ENCODE data around the gene USP14.

The USP14 gene

GRCh38 chr18:159933-160332, 1.6 kb downstream of the USP14 start:
- DNase-seq (ENCODE audit: low read depth) = no peak

GRCh38 chr18:160831-161570, 2.6 kb downstream of the USP14 start:
- no peak for DNase-seq (ENCODE audit: low read depth)

- no peak for DNase-seq (ENCODE audit: low read depth)
Measured at GRCh38 chr18:172361-172760, 14.0 kb downstream of the USP14 start.

GRCh38 chr18:179499-179898, 21.1 kb downstream of the USP14 start:
- no peak for DNase-seq (ENCODE audit: low read depth)

- DNase-seq (ENCODE audit: low read depth) = no peak
Measured at GRCh38 chr18:181711-182110, 23.4 kb downstream of the USP14 start.

- no peak for DNase-seq (ENCODE audit: low read depth)
Measured at GRCh38 chr18:183769-184168, 25.4 kb downstream of the USP14 start.

- DNase-seq (ENCODE audit: low read depth) = no peak
Measured at GRCh38 chr18:189254-189653, 30.9 kb downstream of the USP14 start.

GRCh38 chr18:191725-192124, 33.4 kb downstream of the USP14 start:
- DNase-seq (ENCODE audit: low read depth) = no peak

GRCh38 chr18:192801-193200, 34.4 kb downstream of the USP14 start:
- no peak for DNase-seq (ENCODE audit: low read depth)

- no peak for DNase-seq (ENCODE audit: low read depth)
Measured at GRCh38 chr18:195651-196050, 37.3 kb downstream of the USP14 start.

GRCh38 chr18:199214-199613, 40.9 kb downstream of the USP14 start:
- no peak for DNase-seq (ENCODE audit: low read depth)

- no peak for DNase-seq (ENCODE audit: low read depth)
Measured at GRCh38 chr18:199768-200167, 41.4 kb downstream of the USP14 start.

GRCh38 chr18:210075-210474, 51.7 kb downstream of the USP14 start:
- DNase-seq (ENCODE audit: low read depth) = no peak

- no peak for DNase-seq (ENCODE audit: low read depth)
Measured at GRCh38 chr18:210733-211132, 52.4 kb downstream of the USP14 start.

- no peak for DNase-seq (ENCODE audit: low read depth)
Measured at GRCh38 chr18:211582-211981, 53.2 kb downstream of the USP14 start.

GRCh38 chr18:212780-213179, 54.4 kb downstream of the USP14 start:
- no peak for DNase-seq (ENCODE audit: low read depth)

- no peak for DNase-seq (ENCODE audit: low read depth)
Measured at GRCh38 chr18:213505-213904, 55.1 kb downstream of the USP14 start.

- DNase-seq (ENCODE audit: low read depth) = no peak
Measured at GRCh38 chr18:213966-214365, 55.6 kb downstream of the USP14 start.

GRCh38 chr18:215448-216010, 57.2 kb downstream of the USP14 start:
- DNase-seq (ENCODE audit: low read depth) = no peak

- no peak for DNase-seq (ENCODE audit: low read depth)
Measured at GRCh38 chr18:217532-218336, 59.4 kb downstream of the USP14 start.

GRCh38 chr18:220708-221107, 62.4 kb downstream of the USP14 start:
- DNase-seq (ENCODE audit: low read depth) = no peak

GRCh38 chr18:225745-226144, 67.4 kb downstream of the USP14 start:
- DNase-seq (ENCODE audit: low read depth) = no peak

GRCh38 chr18:227374-227773, 69.0 kb downstream of the USP14 start:
- no peak for DNase-seq (ENCODE audit: low read depth)

Measured in T-helper 22 cell (primary cell).